Measurements from ENCODE around the gene ARMS2.

DNA sequence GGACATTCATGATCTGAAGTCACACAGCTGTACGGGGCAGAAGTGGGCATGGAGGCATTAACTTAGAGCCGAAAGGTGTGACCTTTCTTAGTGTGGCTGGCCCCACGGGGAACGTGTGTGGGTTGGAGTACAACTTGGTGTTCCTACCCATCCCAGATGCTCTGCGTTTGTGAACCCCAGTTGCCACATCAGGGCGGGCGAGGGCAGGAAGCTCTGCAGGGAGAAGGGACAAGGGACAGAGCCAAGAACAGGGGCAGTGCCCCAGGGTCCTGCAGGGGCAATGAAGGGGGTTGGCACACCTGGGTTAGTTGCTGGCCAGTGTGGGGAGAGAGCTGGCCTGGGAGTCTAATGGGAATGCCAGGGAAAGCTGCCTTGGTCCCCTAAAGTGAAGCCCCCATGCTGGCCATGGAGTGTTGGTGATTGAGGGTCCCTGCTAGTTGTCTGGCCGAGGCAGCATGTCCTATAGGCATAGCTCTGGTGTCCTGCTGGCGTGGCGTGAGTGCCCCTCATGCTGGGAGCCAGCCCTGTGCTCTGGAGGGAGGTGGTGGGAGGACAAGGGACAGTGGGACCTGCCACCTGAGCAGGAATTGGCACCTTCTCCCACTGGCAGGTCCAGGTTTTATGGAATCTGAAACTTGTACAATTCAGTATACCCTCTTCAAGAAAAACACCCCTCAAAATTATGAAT, 25.8 kb downstream of the ARMS2 start:
- TF ChIP-seq, protein P1, sequence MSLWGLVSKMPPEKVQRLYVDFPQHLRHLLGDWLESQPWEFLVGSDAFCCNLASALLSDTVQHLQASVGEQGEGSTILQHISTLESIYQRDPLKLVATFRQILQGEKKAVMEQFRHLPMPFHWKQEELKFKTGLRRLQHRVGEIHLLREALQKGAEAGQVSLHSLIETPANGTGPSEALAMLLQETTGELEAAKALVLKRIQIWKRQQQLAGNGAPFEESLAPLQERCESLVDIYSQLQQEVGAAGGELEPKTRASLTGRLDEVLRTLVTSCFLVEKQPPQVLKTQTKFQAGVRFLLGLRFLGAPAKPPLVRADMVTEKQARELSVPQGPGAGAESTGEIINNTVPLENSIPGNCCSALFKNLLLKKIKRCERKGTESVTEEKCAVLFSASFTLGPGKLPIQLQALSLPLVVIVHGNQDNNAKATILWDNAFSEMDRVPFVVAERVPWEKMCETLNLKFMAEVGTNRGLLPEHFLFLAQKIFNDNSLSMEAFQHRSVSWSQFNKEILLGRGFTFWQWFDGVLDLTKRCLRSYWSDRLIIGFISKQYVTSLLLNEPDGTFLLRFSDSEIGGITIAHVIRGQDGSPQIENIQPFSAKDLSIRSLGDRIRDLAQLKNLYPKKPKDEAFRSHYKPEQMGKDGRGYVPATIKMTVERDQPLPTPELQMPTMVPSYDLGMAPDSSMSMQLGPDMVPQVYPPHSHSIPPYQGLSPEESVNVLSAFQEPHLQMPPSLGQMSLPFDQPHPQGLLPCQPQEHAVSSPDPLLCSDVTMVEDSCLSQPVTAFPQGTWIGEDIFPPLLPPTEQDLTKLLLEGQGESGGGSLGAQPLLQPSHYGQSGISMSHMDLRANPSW (CRISPR knock-in tag; conservative IDR thresholded peaks at IDR 0.05; ENCODE audit: low read depth): no peak
- TF ChIP-seq, protein P2, sequence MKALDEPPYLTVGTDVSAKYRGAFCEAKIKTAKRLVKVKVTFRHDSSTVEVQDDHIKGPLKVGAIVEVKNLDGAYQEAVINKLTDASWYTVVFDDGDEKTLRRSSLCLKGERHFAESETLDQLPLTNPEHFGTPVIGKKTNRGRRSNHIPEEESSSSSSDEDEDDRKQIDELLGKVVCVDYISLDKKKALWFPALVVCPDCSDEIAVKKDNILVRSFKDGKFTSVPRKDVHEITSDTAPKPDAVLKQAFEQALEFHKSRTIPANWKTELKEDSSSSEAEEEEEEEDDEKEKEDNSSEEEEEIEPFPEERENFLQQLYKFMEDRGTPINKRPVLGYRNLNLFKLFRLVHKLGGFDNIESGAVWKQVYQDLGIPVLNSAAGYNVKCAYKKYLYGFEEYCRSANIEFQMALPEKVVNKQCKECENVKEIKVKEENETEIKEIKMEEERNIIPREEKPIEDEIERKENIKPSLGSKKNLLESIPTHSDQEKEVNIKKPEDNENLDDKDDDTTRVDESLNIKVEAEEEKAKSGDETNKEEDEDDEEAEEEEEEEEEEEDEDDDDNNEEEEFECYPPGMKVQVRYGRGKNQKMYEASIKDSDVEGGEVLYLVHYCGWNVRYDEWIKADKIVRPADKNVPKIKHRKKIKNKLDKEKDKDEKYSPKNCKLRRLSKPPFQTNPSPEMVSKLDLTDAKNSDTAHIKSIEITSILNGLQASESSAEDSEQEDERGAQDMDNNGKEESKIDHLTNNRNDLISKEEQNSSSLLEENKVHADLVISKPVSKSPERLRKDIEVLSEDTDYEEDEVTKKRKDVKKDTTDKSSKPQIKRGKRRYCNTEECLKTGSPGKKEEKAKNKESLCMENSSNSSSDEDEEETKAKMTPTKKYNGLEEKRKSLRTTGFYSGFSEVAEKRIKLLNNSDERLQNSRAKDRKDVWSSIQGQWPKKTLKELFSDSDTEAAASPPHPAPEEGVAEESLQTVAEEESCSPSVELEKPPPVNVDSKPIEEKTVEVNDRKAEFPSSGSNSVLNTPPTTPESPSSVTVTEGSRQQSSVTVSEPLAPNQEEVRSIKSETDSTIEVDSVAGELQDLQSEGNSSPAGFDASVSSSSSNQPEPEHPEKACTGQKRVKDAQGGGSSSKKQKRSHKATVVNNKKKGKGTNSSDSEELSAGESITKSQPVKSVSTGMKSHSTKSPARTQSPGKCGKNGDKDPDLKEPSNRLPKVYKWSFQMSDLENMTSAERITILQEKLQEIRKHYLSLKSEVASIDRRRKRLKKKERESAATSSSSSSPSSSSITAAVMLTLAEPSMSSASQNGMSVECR (CRISPR knock-in tag; IDR thresholded peaks at IDR 0.05; ENCODE audit: borderline replicate concordance): no peak
- no peak for TF ChIP-seq SP1 (CRISPR knock-in tag; conservative IDR thresholded peaks at IDR 0.05)
- no peak for TF ChIP-seq CTCF (IDR thresholded peaks at IDR 0.05)
- no peak for TF ChIP-seq ZNF281 (CRISPR knock-in tag; IDR thresholded peaks at IDR 0.05)
- no peak for TF ChIP-seq ZNF121 (CRISPR knock-in tag; IDR thresholded peaks at IDR 0.05)
- no peak for TF ChIP-seq JUN (CRISPR knock-in tag; IDR thresholded peaks at IDR 0.05)
